MM.1S (cell line): Measurements from ENCODE around the gene UNK.

Experiments used
- DNase-seq: peaks from one replicate; pipeline ENCODE4 v3.0.0-alpha.2; 2015
- H2AFZ ChIP-seq: fragments of 300-600 bp; sonication (generic); 2 replicates; pipeline ENCODE4 v1.6.0; 2016; ENCODE audit warnings: antibody characterized with exemption, low read length
- H3F3A ChIP-seq: fragments of 300-600 bp; sonication (generic); 2 replicates; pipeline ENCODE4 v1.6.1; 2016; ENCODE audit warnings: mild to moderate bottlenecking, antibody characterized with exemption, low read length, moderate library complexity, mixed read lengths; ENCODE audit not compliant: insufficient read depth
- H3K27ac ChIP-seq: fragments of 300-600 bp; sonication (generic); 2 replicates; pipeline ENCODE4 v1.5.1; 2016; ENCODE audit warnings: mild to moderate bottlenecking, low read length
- H3K27me3 ChIP-seq: fragments of 300-600 bp; sonication (generic); replicated peaks from 2 replicates; pipeline ENCODE4 v1.6.0; 2016; ENCODE audit warnings: low read length; ENCODE audit not compliant: insufficient read depth
- H3K36me3 ChIP-seq: fragments of 300-600 bp; sonication (generic); replicated peaks from 2 replicates; pipeline ENCODE4 v1.6.1; 2016; ENCODE audit warnings: mild to moderate bottlenecking, low read length, mixed read lengths; ENCODE audit not compliant: insufficient read depth
- H3K4me1 ChIP-seq: fragments of 300-600 bp; sonication (generic); 2 replicates; pipeline ENCODE4 v1.6.1; 2016; ENCODE audit warnings: low read length, mixed read lengths
- H3K4me2 ChIP-seq: fragments of 300-600 bp; sonication (generic); 2 replicates; pipeline ENCODE4 v1.6.0; 2016; ENCODE audit warnings: low read depth, low read length
- H3K4me3 ChIP-seq: fragments of 300-600 bp; sonication (generic); 2 replicates; pipeline ENCODE4 v1.5.1; 2016; ENCODE audit warnings: low read length, mixed read lengths
- H3K79me2 ChIP-seq: fragments of 300-600 bp; sonication (generic); 2 replicates; pipeline ENCODE4 v1.6.1; 2016; ENCODE audit warnings: mixed run types, low read length, mixed read lengths
- H3K9ac ChIP-seq: fragments of 300-600 bp; sonication (generic); 2 replicates; pipeline ENCODE4 v1.6.1; 2016; ENCODE audit warnings: low read length, mixed read lengths
- H3K9me2 ChIP-seq: fragments of 300-600 bp; sonication (generic); replicated peaks from 2 replicates; pipeline ENCODE4 v1.6.1; 2016; ENCODE audit warnings: mild to moderate bottlenecking, low read length, mixed read lengths; ENCODE audit not compliant: insufficient read depth
- H3K9me3 ChIP-seq: fragments of 300-600 bp; sonication (generic); replicated peaks from 2 replicates; pipeline ENCODE4 v1.6.1; 2016; ENCODE audit warnings: mild to moderate bottlenecking, low read length, mixed read lengths; ENCODE audit not compliant: insufficient read depth
- H4K20me1 ChIP-seq: fragments of 300-600 bp; sonication (generic); 2 replicates; pipeline ENCODE4 v1.6.1; 2016; ENCODE audit warnings: mild to moderate bottlenecking, low read length, moderate library complexity, mixed read lengths; ENCODE audit not compliant: insufficient read depth
- EZH2 ChIP-seq: fragments of 300-600 bp; sonication (generic); optimal IDR thresholded peaks from 2 replicates; pipeline ENCODE3; 2017; ENCODE audit warnings: low read depth, mild to moderate bottlenecking, antibody characterized with exemption, low read length, mixed read lengths
- EZH2phosphoT487 ChIP-seq: fragments of 300-600 bp; sonication (generic); IDR thresholded peaks from 2 replicates; pipeline ENCODE4 v1.6.1; 2018; ENCODE audit warnings: antibody characterized with exemption, low read length
- TF ChIP-seq, protein P1 (sequence below): fragments of 300-600 bp; sonication (generic); IDR thresholded peaks from 2 replicates; pipeline ENCODE4 v1.5.1; 2016; ENCODE audit warnings: antibody characterized with exemption, low read length, mixed read lengths

The UNK gene

DNA sequence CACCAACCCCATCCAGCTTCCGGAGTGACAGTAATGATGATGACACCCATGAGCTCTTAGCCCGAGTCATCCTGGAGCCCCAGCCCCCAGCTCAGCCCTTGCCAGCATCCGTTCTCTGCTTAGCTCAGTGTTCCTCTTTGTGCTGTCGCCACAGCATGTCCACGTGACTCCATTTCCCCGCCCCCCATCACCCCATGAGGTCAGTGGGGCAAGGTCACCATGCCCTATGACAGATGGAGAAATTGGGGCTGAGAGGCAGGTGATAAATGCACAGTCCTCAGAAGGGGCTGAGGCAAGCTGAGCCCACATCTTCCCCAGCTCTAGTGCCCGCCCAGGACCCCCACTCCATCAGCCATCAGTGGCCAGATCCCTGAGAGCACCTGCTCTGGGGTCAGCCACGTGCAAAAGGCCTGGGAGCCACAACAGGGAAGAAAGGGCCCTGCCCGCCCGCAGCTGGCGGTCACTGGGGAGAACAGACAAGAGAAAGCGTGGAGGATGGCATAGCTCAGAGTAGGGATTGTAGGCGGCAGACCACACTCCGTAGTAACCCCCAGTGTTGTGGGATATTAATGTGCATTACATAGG, 46.3 kb upstream of the UNK start:
- H3K36me3 ChIP-seq = no peaks in the 10 kb centered on the region
- no peak overlapping the region for H3K4me2 ChIP-seq
- no peaks in the 10 kb centered on the region for H3K9me3 ChIP-seq
- no peak overlapping the region for H3K9ac ChIP-seq
- no peak for DNase-seq
- no peak overlapping the region for H3K4me3 ChIP-seq
- no peaks in the 10 kb centered on the region for H3K79me2 ChIP-seq
- no peak overlapping the region for H2AFZ ChIP-seq
- no peaks in the 10 kb centered on the region for H3K9me2 ChIP-seq
- H4K20me1 ChIP-seq = no peaks in the 10 kb centered on the region
- no peaks in the 10 kb centered on the region for H3K27me3 ChIP-seq
- no peak overlapping the region for H3K27ac ChIP-seq
- no peak for TF ChIP-seq EZH2phosphoT487
- no peak for TF ChIP-seq EZH2
- TF ChIP-seq, protein P1, sequence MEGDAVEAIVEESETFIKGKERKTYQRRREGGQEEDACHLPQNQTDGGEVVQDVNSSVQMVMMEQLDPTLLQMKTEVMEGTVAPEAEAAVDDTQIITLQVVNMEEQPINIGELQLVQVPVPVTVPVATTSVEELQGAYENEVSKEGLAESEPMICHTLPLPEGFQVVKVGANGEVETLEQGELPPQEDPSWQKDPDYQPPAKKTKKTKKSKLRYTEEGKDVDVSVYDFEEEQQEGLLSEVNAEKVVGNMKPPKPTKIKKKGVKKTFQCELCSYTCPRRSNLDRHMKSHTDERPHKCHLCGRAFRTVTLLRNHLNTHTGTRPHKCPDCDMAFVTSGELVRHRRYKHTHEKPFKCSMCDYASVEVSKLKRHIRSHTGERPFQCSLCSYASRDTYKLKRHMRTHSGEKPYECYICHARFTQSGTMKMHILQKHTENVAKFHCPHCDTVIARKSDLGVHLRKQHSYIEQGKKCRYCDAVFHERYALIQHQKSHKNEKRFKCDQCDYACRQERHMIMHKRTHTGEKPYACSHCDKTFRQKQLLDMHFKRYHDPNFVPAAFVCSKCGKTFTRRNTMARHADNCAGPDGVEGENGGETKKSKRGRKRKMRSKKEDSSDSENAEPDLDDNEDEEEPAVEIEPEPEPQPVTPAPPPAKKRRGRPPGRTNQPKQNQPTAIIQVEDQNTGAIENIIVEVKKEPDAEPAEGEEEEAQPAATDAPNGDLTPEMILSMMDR = no peak
- peaks cover 7% of the 10 kb centered on the region for H3K4me1 ChIP-seq
- no peaks in the 10 kb centered on the region for H3F3A ChIP-seq

DNA sequence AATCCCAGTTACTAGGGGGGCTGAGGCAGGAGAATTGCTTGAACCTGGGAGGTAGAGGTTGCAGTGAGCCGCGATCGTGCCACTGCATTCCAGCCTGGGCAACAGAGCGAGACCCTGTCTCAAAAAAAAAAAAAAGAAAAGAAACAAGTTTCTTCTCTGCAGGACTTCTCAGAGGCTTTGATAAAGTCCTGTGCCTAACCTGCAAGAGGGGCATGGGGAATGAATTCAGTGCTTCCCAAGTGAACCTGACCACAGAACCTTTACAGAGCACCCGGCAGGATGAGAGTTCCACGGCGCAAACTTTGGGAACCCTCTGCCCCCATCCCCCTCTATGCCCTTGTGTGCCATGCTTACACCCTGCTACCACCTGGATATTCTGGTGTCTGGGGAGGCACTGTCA, 45.4 kb upstream of the UNK start:
- Histone ChIP-seq H3K79me2 (no peaks in the 10 kb centered on the region), H3K27me3 (no peaks in the 10 kb centered on the region), H4K20me1 (no peaks in the 10 kb centered on the region), H3K27ac (no peak overlapping the region), H3K36me3 (no peaks in the 10 kb centered on the region), H3K9me2 (no peaks in the 10 kb centered on the region), H3K4me1 (peaks cover 7% of the 10 kb centered on the region), H3F3A (no peaks in the 10 kb centered on the region), H3K4me2 (no peak overlapping the region), H3K9me3 (no peaks in the 10 kb centered on the region), H2AFZ (no peak overlapping the region), H3K9ac (no peak overlapping the region), H3K4me3 (no peak overlapping the region)
- DNase-seq = no peak
- TF ChIP-seq, protein P1 = no peak
- TF ChIP-seq EZH2phosphoT487 (no peak), EZH2 (no peak)

DNA sequence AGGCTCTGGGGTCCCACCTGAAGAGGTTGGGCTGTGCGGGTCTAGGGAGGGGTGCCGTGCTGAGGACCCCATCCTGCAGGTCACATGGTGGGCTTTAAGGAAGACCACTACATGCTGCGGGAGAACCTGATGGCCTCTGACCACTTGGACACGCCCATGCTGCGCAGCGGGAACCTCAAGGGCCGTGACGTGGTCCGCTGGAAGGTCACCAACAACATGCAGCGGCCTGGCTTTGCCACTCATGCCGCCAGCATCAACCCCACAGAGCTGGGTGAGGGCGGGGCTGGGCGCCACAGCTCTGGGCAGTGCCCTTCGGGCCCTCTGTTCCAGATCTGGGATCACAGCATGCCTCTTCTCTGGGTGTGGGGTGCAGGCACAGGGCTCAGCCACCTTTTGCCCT, 44.8 kb upstream of the UNK start:
- Histone ChIP-seq H3K36me3 (no peaks in the 10 kb centered on the region), H3K9ac (no peak overlapping the region), H3K27ac (no peak overlapping the region), H3K9me3 (no peaks in the 10 kb centered on the region), H3K9me2 (no peaks in the 10 kb centered on the region), H2AFZ (no peak overlapping the region), H4K20me1 (no peaks in the 10 kb centered on the region), H3F3A (no peaks in the 10 kb centered on the region), H3K4me3 (no peak overlapping the region), H3K27me3 (no peaks in the 10 kb centered on the region), H3K4me1 (peaks cover 1% of the 10 kb centered on the region; the same call in 1 of the 2 replicates), H3K79me2 (no peaks in the 10 kb centered on the region), H3K4me2 (no peak overlapping the region)
- DNase-seq = no peak
- no peak for TF ChIP-seq EZH2phosphoT487
- no peak for TF ChIP-seq EZH2
- TF ChIP-seq, protein P1 = no peak
